Neural cell (in vitro differentiated cells): ENCODE data around the gene SWT1.
"Not testable (repeated sequence)": the region's sequence is repeated elsewhere in the genome, so short reads cannot be mapped to it uniquely, and the experiment has no call there.

Experiments
- CTCF ChIP-seq: fragments of 450-650 bp; IDR thresholded peaks from 2 replicates; pipeline ENCODE4 v1.5.1; 2014; ENCODE audit warnings: antibody characterized with exemption, mild to moderate bottlenecking, moderate library complexity; ENCODE audit not compliant: poor library complexity, severe bottlenecking
- EP300 ChIP-seq: fragments of 450-650 bp; conservative IDR thresholded peaks from 2 replicates; pipeline ENCODE4 v1.6.1; 2014; ENCODE audit warnings: antibody characterized with exemption, mild to moderate bottlenecking, moderate library complexity; ENCODE audit not compliant: poor library complexity, severe bottlenecking
- EZH2 ChIP-seq: fragments of 200-600, 300-800 bp; shearing (Covaris generic), sonication (generic); IDR thresholded peaks from 2 replicates; pipeline ENCODE4 v1.6.1; 2014; ENCODE audit warnings: antibody characterized with exemption, low read length, borderline replicate concordance, mild to moderate bottlenecking; ENCODE audit not compliant: insufficient read depth, poor library complexity, severe bottlenecking
- MXI1 ChIP-seq: fragments of 450-650 bp; conservative IDR thresholded peaks from 2 replicates; pipeline ENCODE4 v1.6.1; 2014; ENCODE audit warnings: antibody characterized with exemption, mild to moderate bottlenecking; ENCODE audit not compliant: poor library complexity, severe bottlenecking
- POLR2AphosphoS5 ChIP-seq: IDR thresholded peaks from 2 replicates; pipeline ENCODE4 v1.6.1; 2012
- RAD21 ChIP-seq: fragments of 450-650 bp; conservative IDR thresholded peaks from 2 replicates; pipeline ENCODE4 v1.6.1; 2014; ENCODE audit warnings: antibody characterized with exemption, mild to moderate bottlenecking, moderate library complexity
- REST ChIP-seq: IDR thresholded peaks from 2 replicates; pipeline ENCODE4 v1.6.1; 2012; ENCODE audit warnings: borderline replicate concordance
- SMC3 ChIP-seq: fragments of 450-650 bp; conservative IDR thresholded peaks from 2 replicates; pipeline ENCODE4 v1.6.1; 2014; ENCODE audit warnings: antibody characterized with exemption, mild to moderate bottlenecking, moderate library complexity; ENCODE audit not compliant: poor library complexity
- TAF1 ChIP-seq: IDR thresholded peaks from 2 replicates; pipeline ENCODE4 v1.6.1; 2012; ENCODE audit warnings: low read depth

- not testable (repeated sequence) for TF ChIP-seq TAF1, EP300, CTCF, SMC3, POLR2AphosphoS5, RAD21, EZH2, REST, MXI1
Observed at GRCh38 chr1:185198712-185199111, 41.7 kb downstream of the SWT1 start.
